Loucy (cell line): ENCODE data around the gene PRR5L.

Experiments
- EZH2phosphoT487 ChIP-seq: fragments of 200-600 bp; IDR thresholded peaks from 2 replicates; pipeline ENCODE4 v1.6.1; 2018; ENCODE audit warnings: antibody characterized with exemption, mild to moderate bottlenecking, moderate library complexity, borderline replicate concordance
- TF ChIP-seq, protein P1 (sequence below): fragments of 200-600 bp; sonication (generic); conservative IDR thresholded peaks from 2 replicates; pipeline ENCODE4 v1.5.1; 2014; ENCODE audit warnings: mild to moderate bottlenecking, antibody characterized with exemption, low read length

DNA sequence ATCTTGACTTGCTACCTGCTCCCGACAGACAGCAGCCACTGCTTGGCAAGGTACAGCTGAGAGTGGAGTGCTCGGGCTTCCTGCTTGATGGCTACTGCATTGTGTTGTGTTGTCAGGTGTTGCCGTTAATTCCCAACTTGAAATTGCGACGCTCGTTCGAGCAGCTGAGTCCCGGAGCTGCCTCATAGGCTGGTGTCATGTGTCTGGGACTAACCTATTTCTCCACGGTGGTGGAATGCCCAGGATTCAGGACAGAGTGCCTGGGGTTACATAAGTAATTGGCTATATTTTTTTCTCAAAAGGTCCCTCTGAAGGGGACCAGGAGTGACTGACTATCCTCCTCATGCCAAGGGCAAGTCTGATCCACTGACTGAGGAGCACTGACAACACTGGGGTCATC is 25.4 kb upstream of the PRR5L start:
- TF ChIP-seq, protein P1, sequence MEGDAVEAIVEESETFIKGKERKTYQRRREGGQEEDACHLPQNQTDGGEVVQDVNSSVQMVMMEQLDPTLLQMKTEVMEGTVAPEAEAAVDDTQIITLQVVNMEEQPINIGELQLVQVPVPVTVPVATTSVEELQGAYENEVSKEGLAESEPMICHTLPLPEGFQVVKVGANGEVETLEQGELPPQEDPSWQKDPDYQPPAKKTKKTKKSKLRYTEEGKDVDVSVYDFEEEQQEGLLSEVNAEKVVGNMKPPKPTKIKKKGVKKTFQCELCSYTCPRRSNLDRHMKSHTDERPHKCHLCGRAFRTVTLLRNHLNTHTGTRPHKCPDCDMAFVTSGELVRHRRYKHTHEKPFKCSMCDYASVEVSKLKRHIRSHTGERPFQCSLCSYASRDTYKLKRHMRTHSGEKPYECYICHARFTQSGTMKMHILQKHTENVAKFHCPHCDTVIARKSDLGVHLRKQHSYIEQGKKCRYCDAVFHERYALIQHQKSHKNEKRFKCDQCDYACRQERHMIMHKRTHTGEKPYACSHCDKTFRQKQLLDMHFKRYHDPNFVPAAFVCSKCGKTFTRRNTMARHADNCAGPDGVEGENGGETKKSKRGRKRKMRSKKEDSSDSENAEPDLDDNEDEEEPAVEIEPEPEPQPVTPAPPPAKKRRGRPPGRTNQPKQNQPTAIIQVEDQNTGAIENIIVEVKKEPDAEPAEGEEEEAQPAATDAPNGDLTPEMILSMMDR = no peak
- TF ChIP-seq EZH2phosphoT487 = no peak
